GM18907 (cell line): ENCODE results near the gene CYP4F8.
"Not testable (repeated sequence)": the region's sequence is repeated elsewhere in the genome, so short reads cannot be mapped to it uniquely, and the experiment has no call there.

ENCODE experiments used
- ATAC-seq: cut with Tn5 transposase; IDR thresholded peaks from one replicate; pipeline ENCODE4 v1.9.1; 2021; ENCODE audit warnings: mild to moderate bottlenecking, moderate library complexity; ENCODE audit not compliant: unreplicated experiment

CYP4F8 gene

DNA sequence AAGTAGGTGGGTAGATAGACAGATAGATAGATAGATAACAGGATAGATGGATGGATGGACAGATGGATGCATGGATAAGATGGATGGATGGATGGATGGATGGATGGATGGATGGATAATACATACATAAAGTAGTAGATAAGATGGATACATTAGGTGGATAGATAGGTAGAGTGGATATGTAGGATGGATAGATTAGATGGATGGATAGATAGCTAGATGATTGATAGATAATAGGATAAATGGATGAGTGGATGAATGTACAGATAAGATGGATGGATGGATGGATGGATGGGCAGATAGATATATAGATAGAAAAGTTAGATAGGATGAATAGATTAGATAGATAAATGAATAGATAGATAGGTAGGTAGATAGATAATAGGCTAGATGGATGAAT lies 27.8 kb downstream of the CYP4F8 start:
- no peak for ATAC-seq

DNA sequence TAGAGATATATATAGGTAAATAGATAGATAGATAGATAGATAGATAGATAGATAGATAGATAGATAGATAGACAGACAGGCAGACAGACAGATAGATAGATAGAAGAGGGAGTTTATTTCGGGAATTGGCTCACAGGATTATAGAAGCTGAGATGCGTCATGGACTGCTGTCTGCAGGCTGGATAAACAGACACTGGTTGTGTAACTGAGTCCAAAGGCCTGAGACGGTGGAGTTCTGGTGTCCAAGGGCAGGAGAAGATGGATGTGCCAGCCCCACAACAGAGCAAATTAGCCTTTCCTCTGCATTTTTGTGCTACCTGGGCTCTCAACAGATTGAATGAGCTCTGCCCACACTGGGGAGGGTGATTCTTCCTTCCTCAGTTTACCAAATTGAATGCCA lies 28.4 kb downstream of the CYP4F8 start:
- ATAC-seq = no peak

DNA sequence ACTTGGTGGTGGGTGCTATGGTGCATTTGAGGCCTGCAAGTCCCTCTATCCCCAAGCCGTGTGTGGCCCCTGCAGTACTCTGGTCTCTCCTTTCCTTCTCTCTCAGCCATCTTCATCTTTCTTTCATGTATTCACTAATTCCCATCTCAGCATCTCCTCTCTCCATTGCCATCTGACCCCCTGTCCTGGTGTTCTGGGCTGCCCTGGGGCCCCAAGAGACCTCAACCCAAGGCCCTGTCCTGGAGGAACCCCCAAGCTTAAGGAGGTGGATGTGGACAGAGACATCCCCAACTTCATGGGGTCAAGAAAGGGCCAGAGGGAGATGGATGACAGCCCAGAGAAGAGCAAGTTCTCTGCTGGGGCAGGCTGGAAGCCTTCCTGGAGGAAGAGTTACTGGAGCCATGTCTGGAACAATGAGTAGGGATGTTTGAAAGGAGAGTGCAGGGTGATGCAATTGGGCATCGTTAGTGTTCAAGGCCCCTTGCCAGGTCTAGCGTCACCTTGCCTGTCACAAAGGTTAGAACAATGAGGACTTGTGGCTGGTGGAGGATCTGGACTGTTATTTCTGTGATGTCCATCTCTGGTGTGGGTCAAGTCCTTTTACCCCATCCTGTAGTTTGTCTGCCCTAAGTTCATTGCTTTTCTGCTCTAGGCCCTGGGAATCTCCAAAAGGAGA lies 29.2 kb downstream of the CYP4F8 start:
- ATAC-seq = no peak

DNA sequence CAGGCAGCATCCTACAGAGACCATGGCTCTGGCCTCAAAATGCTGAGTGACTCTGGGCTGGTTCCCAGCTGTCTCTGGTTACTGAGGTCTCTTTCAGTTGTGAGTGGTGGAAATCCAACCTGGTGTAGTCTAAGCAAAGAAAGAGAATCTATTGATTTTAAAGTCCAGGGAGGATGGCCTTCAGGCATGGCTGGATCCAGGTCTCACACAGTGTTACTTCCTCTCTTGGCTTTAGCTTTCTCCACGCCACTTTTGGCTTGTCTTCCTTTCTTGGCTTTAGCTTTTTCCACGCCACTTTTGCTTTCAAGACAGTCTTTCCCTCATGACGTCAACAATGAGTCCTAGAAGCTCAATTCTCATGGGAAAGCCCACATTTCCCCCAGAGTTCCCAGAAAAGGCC lies 29.8 kb downstream of the CYP4F8 start:
- no peak for ATAC-seq

DNA sequence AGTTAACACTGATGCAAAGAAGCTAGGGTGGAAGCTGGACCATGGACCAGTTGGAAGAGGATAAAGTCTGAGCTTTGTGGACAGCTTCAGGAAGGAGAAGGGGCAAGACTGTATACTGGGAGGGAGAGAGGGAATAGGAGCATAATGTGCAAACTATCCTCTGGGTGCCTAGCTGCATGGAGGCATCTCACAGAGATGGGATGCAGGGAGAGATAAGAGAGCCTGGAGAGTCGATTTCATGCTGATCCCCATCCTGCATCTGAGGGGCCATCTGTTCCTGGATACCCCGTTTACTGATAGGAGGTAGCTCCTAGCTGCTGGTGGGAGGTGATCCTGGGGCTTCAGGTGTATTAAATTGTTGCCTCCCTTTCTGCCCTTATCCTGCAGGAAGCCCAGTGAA lies 34.5 kb downstream of the CYP4F8 start:
- no peak for ATAC-seq

DNA sequence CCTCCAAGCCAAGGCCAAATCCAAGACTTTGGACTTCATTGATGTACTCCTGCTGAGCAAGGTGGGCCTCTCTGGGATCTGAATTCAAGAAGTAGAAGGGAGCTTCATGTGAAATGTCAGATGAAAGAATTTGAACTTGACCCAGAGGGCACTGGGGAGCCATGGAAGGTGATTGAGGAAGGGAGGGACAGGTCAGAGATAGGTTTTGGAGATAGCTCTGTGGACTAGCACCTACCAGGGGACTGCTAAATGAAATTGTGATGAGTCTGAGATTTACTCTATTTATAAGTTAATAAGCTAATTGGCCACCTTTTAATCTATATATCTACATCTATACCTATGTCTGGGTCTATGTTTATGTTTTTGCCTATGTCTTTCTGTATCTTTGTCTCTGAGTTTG lies 35.1 kb downstream of the CYP4F8 start:
- ATAC-seq = not testable (repeated sequence)

DNA sequence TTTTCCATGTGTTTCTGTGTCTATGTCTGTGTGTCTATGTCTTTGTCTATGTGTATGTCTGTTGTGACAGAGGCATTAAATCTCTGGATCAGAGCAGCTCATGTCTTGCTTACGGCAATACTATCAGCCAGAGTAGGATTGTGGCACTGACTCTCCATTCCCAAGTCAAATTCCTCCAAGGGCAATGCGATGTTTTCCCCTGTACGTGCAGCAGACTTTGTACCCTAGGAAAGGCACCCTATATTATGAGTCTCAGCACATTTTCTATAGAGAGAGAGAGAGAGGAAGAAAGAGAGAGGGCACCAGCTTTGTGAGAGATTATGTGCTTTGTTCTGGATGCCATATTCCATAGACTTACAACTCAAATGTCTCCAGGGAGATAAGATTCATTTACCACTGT lies 36.8 kb downstream of the CYP4F8 start:
- ATAC-seq = no peak

DNA sequence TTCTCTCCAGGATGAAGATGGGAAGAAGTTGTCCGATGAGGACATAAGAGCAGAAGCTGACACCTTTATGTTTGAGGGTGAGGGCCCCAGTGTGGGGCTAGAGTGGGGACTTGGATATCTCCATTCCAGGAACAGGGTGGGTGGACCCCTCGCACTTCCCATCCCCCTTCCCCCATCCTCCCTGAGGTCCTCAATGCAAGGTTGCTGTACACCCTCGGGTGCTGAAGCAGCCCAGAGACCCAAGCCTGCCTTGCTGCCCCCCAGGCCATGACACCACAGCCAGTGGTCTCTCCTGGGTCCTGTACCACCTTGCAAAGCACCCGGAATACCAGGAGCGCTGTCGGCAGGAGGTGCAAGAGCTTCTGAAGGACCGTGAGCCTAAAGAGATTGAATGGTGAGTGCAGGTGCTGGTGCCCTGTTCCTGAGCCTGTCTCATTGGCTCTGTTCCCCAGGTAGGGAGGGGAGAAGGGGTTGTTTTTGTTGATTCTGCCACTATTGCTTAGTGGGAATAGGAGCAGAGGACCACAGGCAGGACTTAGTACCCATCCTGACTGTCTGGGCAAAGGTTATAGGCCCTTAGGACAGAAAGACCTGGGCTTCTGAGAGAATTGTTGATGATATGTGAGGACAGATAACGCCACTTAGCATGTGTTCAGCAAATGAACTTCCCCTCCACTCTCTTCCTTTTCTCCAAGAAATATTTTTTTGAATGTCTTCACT lies 37.7 kb downstream of the CYP4F8 start:
- ATAC-seq = no peak

DNA sequence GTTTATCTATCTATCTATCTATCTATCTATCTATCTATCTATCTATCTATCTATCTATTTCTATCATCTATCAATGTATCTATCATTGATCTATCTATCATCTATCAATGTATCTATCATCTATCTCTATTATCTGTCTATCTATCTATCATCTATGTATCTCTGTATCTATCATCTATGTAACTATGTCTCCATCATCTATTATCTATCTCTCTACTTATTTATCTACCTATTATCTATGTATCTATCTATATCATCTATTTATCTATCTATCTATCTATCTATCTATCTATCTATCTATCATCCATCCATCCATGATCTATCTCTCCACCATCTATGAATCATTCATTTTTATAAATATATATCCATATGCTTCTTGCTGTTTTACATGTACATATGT lies 41.4 kb downstream of the CYP4F8 start:
- no peak for ATAC-seq

DNA sequence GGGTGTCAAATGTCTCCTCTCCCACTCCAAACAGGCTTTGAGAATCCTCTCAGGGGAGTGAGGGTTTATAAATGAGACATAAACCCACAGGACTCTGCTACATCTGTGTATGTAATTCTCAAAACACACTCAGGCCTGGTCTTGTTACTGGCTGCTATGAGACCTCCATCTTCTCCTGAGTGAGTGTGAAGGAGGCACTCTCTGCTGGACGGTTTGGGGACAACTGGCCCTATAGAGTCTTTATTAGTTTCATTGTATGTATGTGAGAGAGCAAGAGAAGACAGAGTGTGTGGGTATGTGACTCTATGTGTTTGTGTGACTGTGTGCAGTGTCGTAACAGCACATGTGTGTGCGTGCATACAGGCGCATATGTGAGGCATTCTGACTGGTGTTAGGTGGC lies 48.2 kb downstream of the CYP4F8 start:
- ATAC-seq = no peak

DNA sequence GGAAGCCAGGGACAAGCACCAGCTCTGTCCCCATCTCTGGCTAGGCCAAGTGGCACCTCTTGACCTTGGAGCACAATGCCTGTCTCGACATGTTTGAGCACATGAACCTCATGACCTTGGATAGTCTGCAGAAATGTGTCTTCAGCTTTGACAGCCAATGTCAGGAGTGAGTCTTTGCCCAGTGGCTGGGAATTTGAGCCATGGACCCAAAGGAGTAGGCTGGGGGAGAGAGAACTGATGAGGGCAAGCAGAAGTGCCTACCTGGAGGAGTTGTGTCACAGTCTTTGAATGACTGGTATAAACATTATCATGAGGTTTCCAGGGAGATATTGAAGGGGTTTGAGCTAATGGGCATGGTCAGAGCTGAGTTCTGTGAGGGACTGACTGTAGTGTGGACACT lies 51.2 kb downstream of the CYP4F8 start:
- ATAC-seq = no peak

DNA sequence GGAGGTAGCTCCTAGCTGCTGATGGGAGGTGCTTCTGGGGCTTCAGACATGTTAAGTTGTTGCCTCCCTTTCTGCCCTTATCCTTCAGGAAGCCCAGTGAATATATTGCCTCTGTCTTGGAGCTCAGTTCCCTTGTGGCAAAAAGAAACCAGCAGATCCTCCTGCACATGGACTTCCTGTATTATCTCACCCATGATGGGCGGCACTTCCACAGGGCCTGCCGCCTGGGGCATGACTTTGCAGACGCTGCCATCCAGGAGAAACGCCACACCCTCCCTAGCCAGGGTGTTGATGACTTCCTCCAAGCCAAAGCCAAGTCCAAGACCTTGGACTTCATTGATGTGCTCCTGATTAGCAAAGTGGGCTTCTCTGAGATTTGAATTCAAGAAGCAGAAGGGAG lies 51.9 kb downstream of the CYP4F8 start:
- ATAC-seq = no peak

DNA sequence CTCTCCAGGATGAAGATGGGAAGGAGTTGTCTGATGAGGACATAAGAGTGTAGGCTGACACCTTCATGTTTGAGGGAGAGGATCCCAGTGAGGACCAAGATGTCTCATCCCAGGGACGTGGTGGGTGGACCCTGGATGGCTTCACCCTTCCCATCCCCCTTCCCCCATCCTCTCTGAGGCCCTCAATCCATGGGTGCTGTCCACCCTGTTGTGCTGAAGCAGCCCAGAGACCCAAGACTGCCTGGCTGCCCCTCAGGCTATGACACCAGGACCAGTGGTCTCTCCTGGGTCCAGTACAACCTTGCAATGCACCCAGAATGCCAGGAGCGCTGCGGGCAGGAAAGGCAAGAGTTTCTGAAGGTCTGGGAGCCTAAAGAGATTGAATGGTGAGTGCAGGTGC lies 54.4 kb downstream of the CYP4F8 start:
- no peak for ATAC-seq

DNA sequence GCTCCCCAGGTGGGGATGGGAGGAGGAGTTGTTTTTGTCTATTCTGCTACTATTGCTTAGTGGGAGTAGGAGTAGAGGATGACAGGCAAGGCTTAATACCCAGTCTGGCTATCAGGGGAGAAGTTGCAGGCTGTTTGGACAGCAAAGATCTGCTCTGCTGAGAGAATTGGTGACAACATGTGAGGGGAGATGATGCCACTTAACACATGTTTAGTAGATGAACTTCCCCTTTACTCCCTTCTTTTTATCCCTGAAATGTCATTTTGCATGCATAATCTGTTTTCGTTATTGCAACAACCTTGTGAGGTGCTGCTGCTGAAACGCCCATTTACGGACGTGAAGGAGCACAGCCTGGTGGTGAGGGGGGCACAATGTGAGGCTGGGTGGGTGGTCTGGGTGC lies 54.9 kb downstream of the CYP4F8 start:
- no peak for ATAC-seq

DNA sequence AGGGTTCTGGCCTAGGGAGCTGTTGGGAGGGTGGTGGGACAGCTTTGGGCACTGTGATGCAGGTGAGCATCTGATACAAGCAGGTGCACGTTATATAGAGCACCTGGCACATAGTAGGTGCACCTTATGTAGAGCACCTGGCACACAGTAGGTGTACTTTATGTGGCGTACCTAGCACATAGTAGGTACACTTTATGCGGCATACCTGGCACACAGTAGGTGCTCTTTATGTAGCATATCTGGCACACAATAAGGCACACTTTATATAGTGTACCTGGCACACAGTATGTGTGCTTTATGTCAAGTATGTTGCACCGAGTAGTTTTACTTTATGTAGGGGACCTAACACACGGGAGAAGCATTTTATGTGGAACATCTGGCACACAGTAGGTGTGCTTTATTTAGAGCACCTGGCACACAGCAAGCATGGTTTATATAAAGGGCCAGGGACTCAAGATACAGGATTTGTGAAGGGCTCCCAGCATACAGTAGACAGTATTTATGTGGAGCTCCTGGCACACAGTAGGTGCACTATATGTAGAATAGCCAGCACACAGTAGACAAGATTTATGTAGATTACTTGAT lies 56.3 kb downstream of the CYP4F8 start:
- ATAC-seq = no peak

DNA sequence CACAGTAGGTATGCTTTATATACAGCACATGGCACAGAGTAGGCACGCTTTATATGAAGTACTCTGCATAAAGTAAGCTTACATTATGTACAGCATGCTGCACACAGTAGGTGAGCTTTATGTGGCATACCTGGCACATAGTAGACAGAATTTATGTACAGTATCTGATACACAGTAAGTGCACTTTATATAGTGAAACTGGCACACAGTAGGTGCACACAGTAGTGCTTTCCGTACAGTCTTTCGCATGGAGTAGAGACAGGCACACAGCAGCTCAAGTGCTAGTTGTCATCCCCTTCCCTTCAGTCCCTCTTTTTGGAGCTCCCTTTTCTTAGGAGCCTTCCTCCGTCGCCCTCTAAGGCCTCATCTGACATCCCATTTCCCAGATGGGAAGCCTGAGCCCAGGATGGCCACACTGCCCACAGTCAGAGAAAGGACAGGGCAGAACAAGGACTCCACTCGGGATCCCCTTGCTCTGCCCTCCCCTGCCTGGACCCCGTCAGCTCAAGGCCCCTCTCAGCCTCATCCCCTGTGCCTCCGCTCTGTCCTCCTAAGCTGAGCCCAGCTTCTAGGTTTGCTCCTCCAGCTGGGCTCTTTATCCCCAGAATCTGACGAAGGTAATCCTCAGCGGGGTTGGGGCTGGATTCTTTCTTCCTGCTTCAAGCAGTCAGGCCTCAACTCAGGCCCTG lies 57.0 kb downstream of the CYP4F8 start:
- ATAC-seq = no peak

DNA sequence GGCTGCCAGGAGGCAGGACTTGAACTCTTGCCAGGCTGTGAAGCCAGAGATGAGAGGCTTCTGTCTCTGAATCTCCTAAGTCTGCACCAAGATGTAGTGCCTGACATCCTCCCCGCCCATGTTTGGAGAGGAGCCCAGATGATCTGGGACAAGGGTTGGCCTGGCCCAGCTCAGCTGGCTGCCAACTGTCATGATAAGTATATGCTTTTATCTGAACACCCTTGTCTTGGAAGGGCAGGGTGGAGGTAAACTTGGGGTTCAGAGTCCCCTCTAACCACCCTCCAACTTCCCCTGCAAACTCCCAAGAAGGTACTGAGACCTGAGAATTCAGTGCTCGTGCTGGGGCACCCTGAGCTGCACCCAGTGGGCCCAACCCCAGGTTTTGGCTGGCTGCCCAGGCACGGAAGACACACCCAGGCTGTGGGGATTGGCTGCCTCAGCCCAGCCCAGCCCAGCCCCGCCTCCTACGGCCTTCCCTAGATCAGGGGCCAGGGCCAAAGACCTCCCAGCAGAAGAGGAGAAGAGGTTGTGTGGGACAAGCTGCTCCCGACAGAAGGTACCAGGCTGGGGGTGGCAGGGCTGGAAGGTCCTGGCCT lies 57.7 kb downstream of the CYP4F8 start, which contains the start of gene CYP4F12:
Gene CYP4F12 (plus strand): TSS at position 508 of the 596 bp plus-strand sequence. CDS start 443 bp downstream, outside the sequence.
- no peak for ATAC-seq

DNA sequence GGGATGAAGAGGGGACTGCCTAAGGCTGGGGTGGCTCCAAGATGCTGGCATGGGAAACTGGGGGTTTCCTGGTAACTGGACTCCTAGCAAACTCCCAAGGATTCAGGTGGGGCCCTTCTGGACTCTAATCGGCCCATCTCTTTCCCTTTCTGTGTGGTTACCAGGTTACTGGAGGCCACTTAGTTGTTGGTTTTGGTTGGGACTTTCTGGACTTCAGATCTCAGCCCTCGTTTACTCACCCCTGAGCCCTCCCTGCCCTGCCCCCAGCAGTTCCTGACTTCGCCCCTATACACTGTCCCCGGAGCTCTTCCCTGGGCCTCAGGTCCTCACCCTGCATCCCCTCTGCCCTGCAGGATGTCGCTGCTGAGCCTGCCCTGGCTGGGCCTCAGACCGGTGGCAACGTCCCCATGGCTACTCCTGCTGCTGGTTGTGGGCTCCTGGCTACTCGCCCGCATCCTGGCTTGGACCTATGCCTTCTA lies 58.2 kb downstream of the CYP4F8 start:
- no peak for ATAC-seq

DNA sequence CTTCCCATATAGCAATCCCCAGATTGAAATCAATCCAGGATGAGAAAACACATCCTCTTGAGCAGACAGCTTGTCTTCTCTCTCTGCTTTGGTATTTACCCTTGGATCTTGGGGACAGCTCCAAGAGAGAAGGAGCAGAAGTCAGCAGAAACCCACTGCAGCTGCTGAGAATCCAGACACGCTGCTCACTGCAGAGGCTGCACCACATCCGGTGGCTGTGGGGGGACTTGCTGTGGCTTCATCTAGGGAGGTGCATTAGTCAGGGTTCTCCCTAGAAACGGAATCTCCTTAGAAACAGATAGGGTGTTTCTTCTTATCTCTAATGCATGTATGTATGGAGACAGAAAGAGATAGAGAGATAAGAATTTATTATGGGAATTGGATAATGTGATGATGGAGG lies 60.5 kb downstream of the CYP4F8 start:
- ATAC-seq = no peak

DNA sequence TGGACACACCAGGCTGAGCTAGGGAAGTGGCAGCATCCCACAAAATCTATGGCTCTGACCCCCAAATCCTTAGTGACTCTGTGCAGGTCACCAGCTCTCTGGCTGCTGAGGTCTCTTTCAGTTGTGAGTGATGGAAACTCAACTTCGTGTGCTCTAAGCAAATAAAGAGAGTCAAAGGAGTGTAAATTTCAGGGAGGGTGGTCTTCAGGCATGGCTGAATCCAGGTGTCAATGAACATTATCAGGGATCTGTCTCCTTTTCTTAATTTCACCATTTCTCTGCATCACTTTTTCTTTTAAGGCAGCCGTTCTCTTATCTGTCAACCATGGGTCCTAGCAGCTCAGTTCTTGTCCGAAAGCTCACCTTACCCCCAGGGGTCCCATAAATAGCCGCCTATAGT lies 64.1 kb downstream of the CYP4F8 start:
- ATAC-seq = no peak

DNA sequence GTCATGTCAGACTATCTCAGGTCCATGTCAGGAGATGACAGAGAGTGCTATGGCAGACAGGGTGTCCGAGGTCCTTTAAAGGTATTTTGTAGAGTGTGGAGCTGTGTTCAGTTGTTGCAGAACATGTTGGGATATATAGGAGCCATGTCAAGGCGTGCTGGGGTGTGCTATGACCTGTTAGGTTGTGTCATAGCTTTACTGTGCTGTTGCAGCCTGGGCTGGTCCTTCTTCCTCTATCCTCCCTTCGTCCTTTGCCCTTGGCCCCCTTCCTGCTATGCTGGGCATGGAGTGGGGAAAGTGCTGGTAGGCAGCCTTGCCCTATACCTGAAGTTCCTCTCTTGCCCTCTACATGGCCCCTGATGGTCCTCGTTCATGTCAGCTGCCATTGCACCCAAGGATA lies 64.8 kb downstream of the CYP4F8 start:
- not testable (repeated sequence) for ATAC-seq
